Measurements from ENCODE around the gene SORCS2. TPM values are rescaled to one million over a fixed set of nuclear protein-coding genes. Genes with fewer than 3 reads are reported as not detected.

Gene SORCS2
- total RNA-seq, 2 donors from 2014 or later: 1.0 to 4.4 TPM

DNA sequence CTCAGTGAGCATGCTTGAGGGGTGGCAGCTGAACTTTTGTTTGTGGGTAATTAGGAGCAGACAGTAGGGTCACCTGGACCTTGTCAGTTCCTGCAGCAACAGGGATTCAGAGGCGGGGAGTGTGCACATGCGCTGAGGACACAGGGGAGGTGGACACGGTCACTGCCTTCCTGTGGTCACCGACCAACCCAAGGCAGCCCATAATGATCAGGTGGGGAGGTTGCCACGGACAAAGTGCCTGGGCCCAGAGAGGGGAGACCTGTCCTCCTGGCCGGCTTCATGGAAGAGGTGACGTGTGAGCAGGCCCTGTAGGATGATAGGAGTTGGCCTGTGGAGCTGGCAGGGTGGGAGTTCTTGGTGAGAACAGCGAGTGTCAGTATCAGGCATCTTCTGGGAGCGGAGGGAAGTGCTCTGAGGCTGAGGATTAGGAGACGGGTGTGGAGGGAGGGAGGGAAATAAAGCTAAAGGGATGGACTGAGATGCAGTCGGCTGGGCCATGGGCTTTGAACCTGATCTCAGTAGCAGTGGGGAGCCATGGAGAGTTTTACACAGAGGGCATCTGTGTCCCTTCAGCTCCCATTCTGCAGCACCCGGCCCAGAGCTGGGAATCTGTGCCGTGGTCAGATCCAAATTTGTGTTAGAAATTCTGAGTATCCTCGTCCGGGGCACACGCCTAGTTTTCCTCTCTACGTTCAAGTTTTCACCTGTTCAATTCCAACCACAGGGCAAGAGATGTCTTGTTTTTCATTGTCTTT, 142.4 kb downstream of the SORCS2 start:
- H3K4me1 ChIP-seq (replicated peaks): no peaks in the 10 kb centered on the region
- intact Hi-C loops (cut with DNase I): no loop called here
- no peaks in the 10 kb centered on the region for H3K27me3 ChIP-seq (replicated peaks; ENCODE audit: insufficient read depth)
- no peak overlapping the region for H3K4me3 ChIP-seq
- TF ChIP-seq POLR2A (IDR thresholded peaks at IDR 0.05): no peak
- WGBS: 77% methylated on average over 17 of the region's 17 CpGs
- H3K9me3 ChIP-seq: no peaks in the 10 kb centered on the region
- peak overlapping the region in 1 of 2 donors; percentile 14 for H3K27ac ChIP-seq
- DNase-seq (ENCODE audit: low spot score): no peak
- H3K36me3 ChIP-seq: no peaks in the 10 kb centered on the region

DNA sequence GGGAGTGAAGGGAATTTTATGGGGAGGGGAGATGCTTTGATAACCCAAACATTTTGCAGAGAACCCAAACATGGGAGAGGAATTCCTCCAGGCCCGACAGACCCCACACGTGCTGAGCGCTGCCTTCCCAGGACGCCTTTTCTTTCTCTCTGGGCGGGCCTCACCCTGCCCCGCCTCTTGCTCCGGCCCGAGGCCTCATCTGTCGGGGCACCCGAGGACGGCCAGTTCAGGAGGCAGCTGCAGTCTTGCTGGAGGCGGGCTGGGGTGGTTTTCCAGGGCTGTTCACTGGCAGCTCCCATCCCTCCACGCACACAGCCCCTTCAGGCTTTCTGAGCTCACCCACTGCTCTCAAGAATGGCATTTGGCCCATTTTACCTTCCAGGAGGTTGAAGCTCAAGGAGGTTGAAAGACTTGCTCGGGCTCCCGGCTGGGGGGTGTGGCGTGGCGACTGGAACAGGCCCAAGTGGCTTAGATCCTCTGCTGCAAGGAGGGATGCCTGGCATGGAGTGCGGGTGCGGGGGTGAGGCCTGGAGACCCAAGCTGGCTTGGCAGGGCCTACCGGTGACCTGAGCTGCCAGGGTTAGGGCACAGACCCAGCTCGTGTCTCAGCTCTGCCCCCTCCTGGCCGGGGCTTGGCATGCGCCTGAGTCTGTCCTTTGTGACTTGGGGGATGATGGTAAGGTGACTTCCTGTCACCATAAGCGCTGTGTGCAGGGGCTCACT, 143.2 kb downstream of the SORCS2 start:
- H3K27me3 ChIP-seq (replicated peaks; ENCODE audit: insufficient read depth): no peaks in the 10 kb centered on the region
- H3K4me1 ChIP-seq (replicated peaks): no peaks in the 10 kb centered on the region
- no peaks in the 10 kb centered on the region for H3K9me3 ChIP-seq
- DNase-seq (ENCODE audit: low spot score): peak; percentile 12
- TF ChIP-seq POLR2A (IDR thresholded peaks at IDR 0.05) (no peak), POLR2AphosphoS5 (IDR thresholded peaks at IDR 0.05) (no peak)
- TF ChIP-seq, protein P1, sequence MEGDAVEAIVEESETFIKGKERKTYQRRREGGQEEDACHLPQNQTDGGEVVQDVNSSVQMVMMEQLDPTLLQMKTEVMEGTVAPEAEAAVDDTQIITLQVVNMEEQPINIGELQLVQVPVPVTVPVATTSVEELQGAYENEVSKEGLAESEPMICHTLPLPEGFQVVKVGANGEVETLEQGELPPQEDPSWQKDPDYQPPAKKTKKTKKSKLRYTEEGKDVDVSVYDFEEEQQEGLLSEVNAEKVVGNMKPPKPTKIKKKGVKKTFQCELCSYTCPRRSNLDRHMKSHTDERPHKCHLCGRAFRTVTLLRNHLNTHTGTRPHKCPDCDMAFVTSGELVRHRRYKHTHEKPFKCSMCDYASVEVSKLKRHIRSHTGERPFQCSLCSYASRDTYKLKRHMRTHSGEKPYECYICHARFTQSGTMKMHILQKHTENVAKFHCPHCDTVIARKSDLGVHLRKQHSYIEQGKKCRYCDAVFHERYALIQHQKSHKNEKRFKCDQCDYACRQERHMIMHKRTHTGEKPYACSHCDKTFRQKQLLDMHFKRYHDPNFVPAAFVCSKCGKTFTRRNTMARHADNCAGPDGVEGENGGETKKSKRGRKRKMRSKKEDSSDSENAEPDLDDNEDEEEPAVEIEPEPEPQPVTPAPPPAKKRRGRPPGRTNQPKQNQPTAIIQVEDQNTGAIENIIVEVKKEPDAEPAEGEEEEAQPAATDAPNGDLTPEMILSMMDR (IDR thresholded peaks at IDR 0.05): peak in 3 of 4 experiments; percentile 42 to 64 (median 48)
- H3K4me3 ChIP-seq: no peak overlapping the region
- H3K27ac ChIP-seq: peak overlapping the region in 1 of 2 donors; percentile 14
- no peaks in the 10 kb centered on the region for H3K36me3 ChIP-seq
- 21% methylated on average over 23 of the region's 24 CpGs for WGBS
- intact Hi-C loops (cut with DNase I): loop anchor here (2.0 kb wide), 1 partner anchor 143 kb away; the partner anchor contains the start of gene SORCS2

DNA sequence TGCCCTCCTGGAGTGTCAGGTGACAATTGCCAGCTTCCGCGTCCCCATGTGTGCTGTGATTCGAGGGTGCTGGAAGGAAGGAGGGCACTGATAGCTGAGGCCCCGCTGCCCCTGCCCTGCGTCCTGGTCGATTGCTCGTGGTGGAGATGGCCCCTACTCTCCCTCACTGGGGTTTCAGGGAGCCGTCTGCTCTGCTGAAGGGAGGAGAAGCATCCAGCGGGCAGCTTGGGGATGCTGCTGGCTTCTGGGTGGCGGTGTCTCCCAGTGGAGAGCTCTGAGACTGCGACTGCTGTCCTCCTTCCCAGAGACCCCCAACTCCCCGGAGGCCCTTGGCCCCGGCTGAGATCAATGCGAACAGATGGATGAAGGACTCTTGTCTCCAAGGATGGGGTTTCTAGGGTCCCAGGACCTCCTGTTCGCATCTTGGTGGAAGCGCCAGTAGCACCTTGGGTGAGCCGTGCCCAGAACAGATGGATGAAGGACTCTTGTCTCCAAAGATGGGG, 143.8 kb downstream of the SORCS2 start:
- 91% methylated on average over 15 of the region's 17 CpGs for WGBS
- intact Hi-C loops (cut with DNase I): loop anchor here (2.0 kb wide), 1 partner anchor 143 kb away; the partner anchor contains the start of gene SORCS2
- no peak for TF ChIP-seq POLR2A (IDR thresholded peaks at IDR 0.05)
- no peak for TF ChIP-seq POLR2AphosphoS5 (IDR thresholded peaks at IDR 0.05)
- TF ChIP-seq, protein P1 (IDR thresholded peaks at IDR 0.05): peak in 1 of 4 experiments; percentile 1
- no peak for DNase-seq (ENCODE audit: low spot score)
- Histone ChIP-seq H3K9me3 (no peaks in the 10 kb centered on the region), H3K4me1 (replicated peaks) (no peaks in the 10 kb centered on the region), H3K36me3 (no peaks in the 10 kb centered on the region), H3K4me3 (no peak overlapping the region), H3K27ac (peak overlapping the region in 1 of 2 donors; percentile 14), H3K27me3 (replicated peaks; ENCODE audit: insufficient read depth) (no peaks in the 10 kb centered on the region)

DNA sequence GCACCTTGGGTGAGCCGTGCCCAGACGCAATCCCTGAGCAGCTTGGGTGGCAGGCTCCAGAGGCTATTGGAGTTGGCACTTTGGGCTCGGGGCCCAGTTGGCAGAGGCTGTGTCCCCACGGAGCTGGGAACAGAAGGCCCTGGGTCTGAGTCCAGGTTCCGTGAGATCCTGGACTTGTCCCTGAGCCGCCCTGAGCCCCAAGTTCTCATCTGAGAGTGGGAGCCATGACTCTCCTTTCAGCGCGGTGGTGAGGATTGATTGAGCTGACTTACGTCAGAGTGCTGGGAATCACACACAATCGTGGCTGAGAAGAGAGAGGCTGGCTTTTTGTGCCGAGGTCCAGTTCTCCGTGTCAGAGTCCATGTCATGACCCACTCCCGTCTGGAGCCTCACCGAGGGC, 144.4 kb downstream of the SORCS2 start:
- Histone ChIP-seq H3K36me3 (no peaks in the 10 kb centered on the region), H3K27me3 (replicated peaks; ENCODE audit: insufficient read depth) (no peaks in the 10 kb centered on the region), H3K4me1 (replicated peaks) (no peaks in the 10 kb centered on the region), H3K27ac (no peak overlapping the region), H3K4me3 (no peak overlapping the region), H3K9me3 (no peaks in the 10 kb centered on the region)
- WGBS: 86% methylated on average over 12 of the region's 14 CpGs
- TF ChIP-seq POLR2AphosphoS5 (IDR thresholded peaks at IDR 0.05) (no peak), POLR2A (IDR thresholded peaks at IDR 0.05) (no peak)
- TF ChIP-seq, protein P1 (IDR thresholded peaks at IDR 0.05): no peak
- intact Hi-C loops (cut with DNase I): loop anchor here (2.0 kb wide), 1 partner anchor 144 kb away; the partner anchor contains the start of gene SORCS2
- DNase-seq (ENCODE audit: low spot score): no peak

All from prostate gland (tissue), 2 donors.